GM12872 (cell line): ENCODE measurements around the gene ARMC5.

Experiments used
- CTCF ChIP-seq: IDR thresholded peaks from 3 replicates; pipeline ENCODE4 v1.5.1; 2011; ENCODE audit warnings: low read depth, mild to moderate bottlenecking, low read length, moderate library complexity; ENCODE audit not compliant: insufficient read depth

Gene ARMC5

GRCh38 chr16:31436221-31437045, 22.9 kb upstream of the ARMC5 start:
- TF ChIP-seq CTCF: no peak

DNA sequence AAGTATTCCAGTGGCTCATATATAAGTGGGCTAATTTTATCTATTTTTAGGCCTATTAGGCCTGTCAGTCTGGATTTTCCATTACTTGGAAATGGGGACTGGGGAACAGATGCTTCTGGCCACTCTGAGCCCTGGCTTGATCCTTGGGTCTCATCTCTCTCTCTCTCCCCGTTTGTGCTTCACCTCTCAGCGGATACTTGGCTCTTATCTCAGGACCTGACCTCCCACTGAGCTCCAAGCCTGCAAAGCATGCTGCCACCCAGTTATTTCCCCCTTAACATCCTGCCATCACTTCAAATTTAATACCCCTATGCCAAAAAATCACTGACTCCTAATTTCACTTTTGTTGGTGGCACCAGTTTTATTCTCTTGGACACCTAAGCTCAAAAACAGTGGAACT, 20.9 kb upstream of the ARMC5 start:
- TF ChIP-seq CTCF: no peak

GRCh38 chr16:31439519-31439918, 19.8 kb upstream of the ARMC5 start:
- TF ChIP-seq CTCF: no peak

- TF ChIP-seq CTCF: no peak
Observed at GRCh38 chr16:31440516-31441184, 18.7 kb upstream of the ARMC5 start.

- no peak for TF ChIP-seq CTCF
Observed at GRCh38 chr16:31441956-31442355, 17.3 kb upstream of the ARMC5 start.

- no peak for TF ChIP-seq CTCF
Observed at GRCh38 chr16:31451201-31451600, 8.1 kb upstream of the ARMC5 start.

GRCh38 chr16:31451681-31452351, 7.5 kb upstream of the ARMC5 start:
- peak; percentile 40; the same call in 2 of the 3 replicates for TF ChIP-seq CTCF
